SIG-M5 (cell line): ENCODE results near the gene SNCB.
"Not testable (repeated sequence)": the region's sequence is repeated elsewhere in the genome, so short reads cannot be mapped to it uniquely, and the experiment has no call there.

ENCODE experiments used
- DNase-seq: peaks from one replicate; lab custom pipeline; 2025; lab: John Stamatoyannopoulos, UW

SNCB gene

GRCh38 chr5:176597417-176598389, 32.6 kb downstream of the SNCB start:
- no peak for DNase-seq

GRCh38 chr5:176596689-176597416, 33.5 kb downstream of the SNCB start:
- DNase-seq = no peak

- DNase-seq = no peak
Measured at GRCh38 chr5:176596069-176596644, 34.2 kb downstream of the SNCB start.

- DNase-seq = no peak
Measured at GRCh38 chr5:176595386-176595943, 34.9 kb downstream of the SNCB start.

GRCh38 chr5:176594554-176594953, 35.8 kb downstream of the SNCB start:
- DNase-seq = no peak

- no peak for DNase-seq
Measured at GRCh38 chr5:176593273-176593869, 37.0 kb downstream of the SNCB start.

GRCh38 chr5:176592573-176592972, 37.8 kb downstream of the SNCB start:
- no peak for DNase-seq

GRCh38 chr5:176591667-176592066, 38.7 kb downstream of the SNCB start:
- not testable (repeated sequence) for DNase-seq

GRCh38 chr5:176590035-176590717, 40.2 kb downstream of the SNCB start:
- DNase-seq = no peak

GRCh38 chr5:176589039-176589769, 41.1 kb downstream of the SNCB start:
- no peak for DNase-seq

- DNase-seq = no peak
Measured at GRCh38 chr5:176588297-176588696, 42.0 kb downstream of the SNCB start.

- DNase-seq = no peak
Measured at GRCh38 chr5:176587398-176587797, 42.9 kb downstream of the SNCB start.

GRCh38 chr5:176583076-176583475, 47.3 kb downstream of the SNCB start:
- no peak for DNase-seq

- no peak for DNase-seq
Measured at GRCh38 chr5:176581361-176581760, 49.0 kb downstream of the SNCB start.

GRCh38 chr5:176579323-176579722, 51.0 kb downstream of the SNCB start:
- DNase-seq = no peak

GRCh38 chr5:176578391-176578808, 51.9 kb downstream of the SNCB start:
- no peak for DNase-seq

- no peak for DNase-seq
Measured at GRCh38 chr5:176577312-176578176, 52.8 kb downstream of the SNCB start.

GRCh38 chr5:176575488-176576422, 54.6 kb downstream of the SNCB start:
- DNase-seq = no peak

GRCh38 chr5:176575066-176575465, 55.3 kb downstream of the SNCB start:
- no peak for DNase-seq
